Measurements from ENCODE around the gene C1QTNF4. TPM values are rescaled to one million over a fixed set of nuclear protein-coding genes. Genes with fewer than 3 reads are reported as not detected.

C1QTNF4 gene
- total RNA-seq, 1 experiment from 2014 or later: 0.75 TPM

DNA sequence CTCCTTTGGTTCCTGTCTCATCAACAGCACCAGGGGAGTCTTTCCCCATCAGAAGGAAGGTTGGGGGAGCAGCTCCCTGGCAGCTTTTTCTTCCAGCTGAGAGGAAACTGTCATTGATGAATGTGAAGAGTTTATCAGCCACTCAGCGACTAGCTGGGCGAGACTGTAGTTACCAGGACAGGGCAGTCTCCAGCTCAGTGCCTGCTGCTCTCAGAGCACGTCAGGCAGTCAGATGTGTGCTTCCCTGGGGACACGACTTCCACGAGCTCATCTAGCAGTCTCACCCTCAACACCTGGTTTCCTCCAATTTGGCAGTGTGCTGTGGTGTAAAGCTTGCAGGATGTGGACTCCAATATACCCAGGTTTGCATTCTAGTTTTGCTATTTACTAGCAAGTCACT is 12.5 kb upstream of the C1QTNF4 start:
- intact Hi-C loops (cut with micrococcal nuclease; ENCODE audit: unreplicated experiment): no loop called here
- Histone ChIP-seq H3K36me3 (ENCODE audit: control insufficient read depth, insufficient read depth, low read length) (no peaks in the 10 kb centered on the region; the same call in 1 of the 2 replicates), H3K9me3 (no peaks in the 10 kb centered on the region), H3K4me3 (ENCODE audit: low read depth, low read length) (no peak overlapping the region), H3K27me3 (replicated peaks; ENCODE audit: control insufficient read depth, insufficient read depth, low read length) (no peaks in the 10 kb centered on the region), H3K4me1 (no peaks in the 10 kb centered on the region)
- peaks cover 15% of the 10 kb centered on the region for H3K36me3 Mint-ChIP-seq (ENCODE audit: insufficient read depth, unreplicated experiment)
- TF ChIP-seq, protein P1, sequence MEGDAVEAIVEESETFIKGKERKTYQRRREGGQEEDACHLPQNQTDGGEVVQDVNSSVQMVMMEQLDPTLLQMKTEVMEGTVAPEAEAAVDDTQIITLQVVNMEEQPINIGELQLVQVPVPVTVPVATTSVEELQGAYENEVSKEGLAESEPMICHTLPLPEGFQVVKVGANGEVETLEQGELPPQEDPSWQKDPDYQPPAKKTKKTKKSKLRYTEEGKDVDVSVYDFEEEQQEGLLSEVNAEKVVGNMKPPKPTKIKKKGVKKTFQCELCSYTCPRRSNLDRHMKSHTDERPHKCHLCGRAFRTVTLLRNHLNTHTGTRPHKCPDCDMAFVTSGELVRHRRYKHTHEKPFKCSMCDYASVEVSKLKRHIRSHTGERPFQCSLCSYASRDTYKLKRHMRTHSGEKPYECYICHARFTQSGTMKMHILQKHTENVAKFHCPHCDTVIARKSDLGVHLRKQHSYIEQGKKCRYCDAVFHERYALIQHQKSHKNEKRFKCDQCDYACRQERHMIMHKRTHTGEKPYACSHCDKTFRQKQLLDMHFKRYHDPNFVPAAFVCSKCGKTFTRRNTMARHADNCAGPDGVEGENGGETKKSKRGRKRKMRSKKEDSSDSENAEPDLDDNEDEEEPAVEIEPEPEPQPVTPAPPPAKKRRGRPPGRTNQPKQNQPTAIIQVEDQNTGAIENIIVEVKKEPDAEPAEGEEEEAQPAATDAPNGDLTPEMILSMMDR (IDR thresholded peaks at IDR 0.05; ENCODE audit: insufficient read depth in 1 of 2, low read depth in 1 of 2, low read length in 1 of 2, severe bottlenecking in 1 of 2, unreplicated experiment in 1 of 2): no peak
- no peaks in the 10 kb centered on the region for H3K27me3 Mint-ChIP-seq (ENCODE audit: insufficient read depth, unreplicated experiment)
- no peaks in the 10 kb centered on the region for H3K4me1 Mint-ChIP-seq (ENCODE audit: low read depth, unreplicated experiment)
- no peaks in the 10 kb centered on the region for H3K9me3 Mint-ChIP-seq (ENCODE audit: unreplicated experiment)
- H3K27ac Mint-ChIP-seq (ENCODE audit: unreplicated experiment): no peak overlapping the region
- DNase-seq: no peak
- no TSS peak for BruUV-seq (replicated peaks)
- CTCF ChIA-PET: no interaction called here
- POLR2A ChIA-PET: no interaction called here
- H3K4me3 Mint-ChIP-seq (ENCODE audit: unreplicated experiment): no peak overlapping the region

DNA sequence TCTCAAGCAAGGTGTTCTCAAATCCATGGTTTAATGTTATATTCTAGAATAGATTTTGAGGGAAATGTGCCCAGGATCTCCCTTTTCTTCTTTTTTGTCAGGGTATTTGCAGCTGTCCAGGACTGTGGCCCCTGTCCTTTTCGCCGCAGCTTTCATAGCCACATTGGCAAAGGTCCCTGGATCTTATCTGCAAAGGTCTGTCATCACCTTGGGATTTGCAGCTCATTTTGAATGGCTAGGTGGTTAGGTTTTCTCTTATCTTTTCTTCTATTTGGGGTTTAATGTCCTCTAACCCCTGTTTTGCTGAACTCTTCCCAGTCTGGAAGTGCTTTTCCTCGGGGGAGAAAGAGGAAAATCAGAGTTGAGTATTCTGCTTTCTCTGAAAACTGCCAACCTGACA is 11.7 kb upstream of the C1QTNF4 start:
- no TSS peak for BruUV-seq (replicated peaks)
- CTCF ChIA-PET: no interaction called here

DNA sequence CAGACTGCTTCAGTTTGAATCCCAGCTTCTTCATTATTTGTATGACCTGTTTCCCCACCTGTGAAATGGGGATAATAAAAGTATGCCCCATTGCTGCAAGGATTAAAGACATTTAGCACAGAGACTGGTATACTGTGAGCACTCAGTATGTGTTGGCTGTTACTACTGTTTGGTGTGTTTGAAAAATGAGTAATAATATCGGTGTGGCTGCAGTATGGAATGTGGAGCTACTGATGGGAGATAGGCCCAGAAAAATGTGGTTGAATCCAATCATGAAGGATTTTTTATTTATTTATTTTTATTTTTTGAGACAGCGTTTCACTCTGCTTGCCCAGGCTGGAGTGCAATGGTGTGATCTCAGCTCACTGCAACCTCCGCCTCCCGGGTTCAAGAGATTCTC is 9.1 kb upstream of the C1QTNF4 start:
- H3K4me3 Mint-ChIP-seq (ENCODE audit: unreplicated experiment): no peak overlapping the region
- H3K36me3 Mint-ChIP-seq (ENCODE audit: insufficient read depth, unreplicated experiment): peaks cover 13% of the 10 kb centered on the region
- H3K27me3 Mint-ChIP-seq (ENCODE audit: insufficient read depth, unreplicated experiment): no peaks in the 10 kb centered on the region
- POLR2A ChIA-PET: no interaction called here
- no peaks in the 10 kb centered on the region for H3K9me3 Mint-ChIP-seq (ENCODE audit: unreplicated experiment)
- no peaks in the 10 kb centered on the region for H3K4me1 Mint-ChIP-seq (ENCODE audit: low read depth, unreplicated experiment)
- TF ChIP-seq, protein P1 (IDR thresholded peaks at IDR 0.05; ENCODE audit: insufficient read depth in 1 of 2, low read depth in 1 of 2, low read length in 1 of 2, severe bottlenecking in 1 of 2, unreplicated experiment in 1 of 2): no peak
- H3K9me3 ChIP-seq: no peaks in the 10 kb centered on the region
- no peak overlapping the region for H3K4me3 ChIP-seq (ENCODE audit: low read depth, low read length)
- H3K4me1 ChIP-seq: no peaks in the 10 kb centered on the region
- intact Hi-C loops (cut with micrococcal nuclease; ENCODE audit: unreplicated experiment): no loop called here
- DNase-seq: no peak
- no peaks in the 10 kb centered on the region for H3K36me3 ChIP-seq (ENCODE audit: control insufficient read depth, insufficient read depth, low read length)
- no peaks in the 10 kb centered on the region for H3K27me3 ChIP-seq (replicated peaks; ENCODE audit: control insufficient read depth, insufficient read depth, low read length)
- no TSS peak for BruUV-seq (replicated peaks)
- H3K27ac Mint-ChIP-seq (ENCODE audit: unreplicated experiment): no peak overlapping the region
- CTCF ChIA-PET: no interaction called here

More for the DNA sequence above, 11.7 kb upstream of the C1QTNF4 start:
- Mint-ChIP-seq H3K27me3 (ENCODE audit: insufficient read depth, unreplicated experiment) (no peaks in the 10 kb centered on the region), H3K9me3 (ENCODE audit: unreplicated experiment) (no peaks in the 10 kb centered on the region), H3K4me3 (ENCODE audit: unreplicated experiment) (no peak overlapping the region), H3K36me3 (ENCODE audit: insufficient read depth, unreplicated experiment) (peaks cover 15% of the 10 kb centered on the region), H3K4me1 (ENCODE audit: low read depth, unreplicated experiment) (no peaks in the 10 kb centered on the region), H3K27ac (ENCODE audit: unreplicated experiment) (no peak overlapping the region)
- TF ChIP-seq, protein P1 (IDR thresholded peaks at IDR 0.05; ENCODE audit: insufficient read depth in 1 of 2, low read depth in 1 of 2, low read length in 1 of 2, severe bottlenecking in 1 of 2, unreplicated experiment in 1 of 2): no peak
- Histone ChIP-seq H3K4me3 (ENCODE audit: low read depth, low read length) (no peak overlapping the region), H3K36me3 (ENCODE audit: control insufficient read depth, insufficient read depth, low read length) (no peaks in the 10 kb centered on the region; the same call in 1 of the 2 replicates), H3K9me3 (no peaks in the 10 kb centered on the region), H3K27me3 (replicated peaks; ENCODE audit: control insufficient read depth, insufficient read depth, low read length) (no peaks in the 10 kb centered on the region), H3K4me1 (no peaks in the 10 kb centered on the region)
- POLR2A ChIA-PET: interaction anchor here (0.6 kb wide), 1 partner anchor 49 kb away, joined by 3 read pairs; no protein-coding TSS in a partner anchor
- intact Hi-C loops (cut with micrococcal nuclease; ENCODE audit: unreplicated experiment): no loop called here
- no peak for DNase-seq
